GM12878 (cell line): ENCODE results near the gene HELZ. TPM values are rescaled to one million over a fixed set of nuclear protein-coding genes. Genes with fewer than 3 reads are reported as not detected.

Source experiments
- ATAC-seq: fragments of 200-7000 bp; cut with Tn5 transposase; 3 replicates; pipeline ENCODE4 v1.9.1; 2020; ENCODE audit warnings: mild to moderate bottlenecking, moderate library complexity
- BruUV-seq: library from RNA; stranded (reverse); fragments of 400-500 nt; replicated peaks from 2 replicates; lab custom pipeline; 2021; lab: Mats Ljungman, UMichigan
- CTCF ChIA-PET: fragments of 300-600 bp; sonication (Branson Sonifier 250); formaldehyde crosslinking; extraction: SDS; loops from one replicate; lab custom pipeline; 2021; ENCODE audit warnings: inconsistent platforms; lab: Yijun Ruan, JAX
- POLR2A ChIA-PET: fragments of 350-600 bp; formaldehyde crosslinking; extraction: SDS; loops from one replicate; lab custom pipeline; 2021; ENCODE audit warnings: inconsistent platforms; lab: Charles Lee
- RAD21 ChIA-PET: fragments of 300-600 bp; sonication (Branson Sonifier 250); formaldehyde crosslinking; loops from one replicate; lab custom pipeline; 2023; ENCODE audit warnings: antibody characterized with exemption; ENCODE audit not compliant: unreplicated experiment; lab: Charles Lee
- SMC1A ChIA-PET: fragments of 300-600 bp; sonication (Branson Sonifier 250); formaldehyde crosslinking; loops from one replicate; lab custom pipeline; 2023; ENCODE audit not compliant: unreplicated experiment, uncharacterized antibody; lab: Charles Lee
- DNase-seq: peaks from one replicate; pipeline ENCODE4 v3.0.0-alpha.2; 2011; ENCODE audit warnings: low read depth, low spot score
- FAIRE-seq: peaks from 3 replicates; lab custom pipeline; 2011; peaks lifted over from hg19 to GRCh38; lab: Jason Lieb, UNC
- H2AFZ ChIP-seq: 2 replicates; pipeline ENCODE4 v1.6.0; 2011; ENCODE audit warnings: low read depth, low read length, control low read depth; ENCODE audit not compliant: control insufficient read depth
- H3K27ac ChIP-seq: 2 replicates; pipeline ENCODE4 v1.5.1; 2011; ENCODE audit warnings: control low read depth; ENCODE audit not compliant: control insufficient read depth, insufficient read depth
- H3K27me3 ChIP-seq, 2 experiments: replicated peaks in 1 of 2; 2 replicates each; pipeline versions ENCODE4 v1.6.0 to v1.6.1; 2011; ENCODE audit warnings: low read length in 1 of 2; ENCODE audit not compliant: control insufficient read depth in 2 of 2, insufficient read depth in 2 of 2
- H3K36me3 ChIP-seq, 2 experiments: 2 replicates each; pipeline ENCODE4 v1.5.1; 2011; ENCODE audit warnings: low read length in 1 of 2; ENCODE audit not compliant: control insufficient read depth in 2 of 2, insufficient read depth in 2 of 2
- H3K4me1 ChIP-seq: 2 replicates; pipeline ENCODE4 v1.6.1; 2011; ENCODE audit warnings: mild to moderate bottlenecking, low read length, moderate library complexity, mixed read lengths; ENCODE audit not compliant: control insufficient read depth, insufficient read depth
- H3K4me2 ChIP-seq: 2 replicates; pipeline ENCODE4 v1.6.0; 2011; ENCODE audit warnings: control low read depth; ENCODE audit not compliant: control insufficient read depth, insufficient read depth
- H3K4me3 ChIP-seq: fragments of 200-600 bp; sonication (generic); 2 replicates; pipeline ENCODE4 v1.5.1; 2016
- H3K79me2 ChIP-seq: 2 replicates; pipeline ENCODE4 v1.6.0; 2011; ENCODE audit warnings: low read length; ENCODE audit not compliant: control insufficient read depth, insufficient read depth
- H3K9ac ChIP-seq: 2 replicates; pipeline ENCODE4 v1.8.0; 2011; ENCODE audit warnings: low read length, control low read depth, mixed read lengths; ENCODE audit not compliant: control insufficient read depth, insufficient read depth
- H3K9me3 ChIP-seq: replicated peaks from 3 replicates; pipeline ENCODE4 v1.5.1; 2011; ENCODE audit warnings: mild to moderate bottlenecking, low read length; ENCODE audit not compliant: control insufficient read depth, insufficient read depth
- H4K20me1 ChIP-seq: 2 replicates; pipeline ENCODE4 v1.6.0; 2011; ENCODE audit not compliant: control insufficient read depth, insufficient read depth
- BCL11A ChIP-seq: IDR thresholded peaks from 2 replicates; pipeline ENCODE4 v1.6.1; 2011; ENCODE audit warnings: low read depth, low read length
- CHD1 ChIP-seq: IDR thresholded peaks from 2 replicates; pipeline ENCODE4 v1.6.1; 2012; ENCODE audit warnings: low read depth, low read length, improper control_type of control experiment
- EED ChIP-seq: sonication (generic); IDR thresholded peaks from 2 replicates; pipeline ENCODE4 v1.6.1; 2016; ENCODE audit warnings: antibody characterized with exemption, low read depth
- IRF4 ChIP-seq: IDR thresholded peaks from 2 replicates; pipeline ENCODE4 v1.6.1; 2011; ENCODE audit warnings: low read depth, low read length
- JUND ChIP-seq: IDR thresholded peaks from 2 replicates; pipeline ENCODE4 v1.6.1; 2012; ENCODE audit warnings: low read depth, mild to moderate bottlenecking, low read length, improper control_type of control experiment, moderate library complexity
- NR2C1 ChIP-seq: fragments of 450-650 bp; IDR thresholded peaks from 2 replicates; pipeline ENCODE4 v1.6.1; 2017; ENCODE audit warnings: antibody characterized with exemption, mild to moderate bottlenecking, moderate library complexity
- NR2F1 ChIP-seq: fragments of 450-650 bp; conservative IDR thresholded peaks from 2 replicates; pipeline ENCODE4 v1.6.1; 2017; ENCODE audit warnings: mild to moderate bottlenecking
- RBBP5 ChIP-seq: fragments of 200-600 bp; sonication (generic); conservative IDR thresholded peaks from 2 replicates; pipeline ENCODE4 v1.6.1; 2016
- ZNF622 ChIP-seq: fragments of 450-650 bp; IDR thresholded peaks from 2 replicates; pipeline ENCODE4 v1.6.1; 2017; ENCODE audit warnings: mild to moderate bottlenecking, inconsistent platforms
- WGBS: methylation state at CpG from one replicate; pipeline ENCODE4 v1.1.6; 2016; ENCODE audit warnings: low lambda C conversion rate; ENCODE audit not compliant: insufficient replicate concordance, insufficient coverage; ENCODE audit errors: missing lambda C conversion rate; 5-methylcytosine and 5-hydroxymethylcytosine counted together
- in situ Hi-C: fragments of 300-500 bp; cut with MboI; formaldehyde crosslinking; loops from 9 replicates; pipeline ENCODE4 v1.14.3; 2018; ENCODE audit warnings: mixed read lengths
- intact Hi-C: fragments of 100-400 bp; cut with micrococcal nuclease; formaldehyde crosslinking; loops from one replicate; pipeline ENCODE4 v1.14.2; 2022; ENCODE audit not compliant: unreplicated experiment
- polyA plus RNA-seq, 11 experiments: library from polyadenylated mRNA; depleted of rRNA in 4 of 11; unstranded in 6 of 11; stranded (reverse) in 5 of 11; fragments of >200 nt; fragmentation: Nextera tagmentation in 4 of 11; fragmentation: Illumina TruSeq in 1 of 11; extraction: Ambion mirVana in 4 of 11; extraction: Trizol in 1 of 11; gene quantifications; 1 replicate in 1 of 11; 2 replicates in 10 of 11; pipeline versions ENCODE4 v1.2.1 to v1.2.3, GENCODE V29; 2011 to 2016; ENCODE audit warnings: inconsistent platforms in 2 of 11, missing spikeins in 2 of 11, low read depth in 1 of 11
- total RNA-seq, 4 experiments: library from RNA; depleted of rRNA in 3 of 4; stranded (reverse); fragments of >200 nt in 3 of 4; fragmentation: Illumina TruSeq in 1 of 4; extraction: Trizol in 1 of 4; gene quantifications; 2 replicates each; pipeline versions ENCODE4 v1.2.1 to v1.2.3, GENCODE V29; 2013 to 2021
- TF ChIP-seq, protein P1 (sequence below): fragments of 450-650 bp; formaldehyde crosslinking; IDR thresholded peaks from 2 replicates; pipeline ENCODE4 v1.4.0; 2020; ENCODE audit warnings: mild to moderate bottlenecking, moderate library complexity

Gene HELZ
- total and polyA plus RNA-seq, 10 of the 15 experiments (the other 5 are each of a cell fraction or from before 2014, with no cell fraction given): 1.5 to 36.8 (median 19.1) TPM

DNA sequence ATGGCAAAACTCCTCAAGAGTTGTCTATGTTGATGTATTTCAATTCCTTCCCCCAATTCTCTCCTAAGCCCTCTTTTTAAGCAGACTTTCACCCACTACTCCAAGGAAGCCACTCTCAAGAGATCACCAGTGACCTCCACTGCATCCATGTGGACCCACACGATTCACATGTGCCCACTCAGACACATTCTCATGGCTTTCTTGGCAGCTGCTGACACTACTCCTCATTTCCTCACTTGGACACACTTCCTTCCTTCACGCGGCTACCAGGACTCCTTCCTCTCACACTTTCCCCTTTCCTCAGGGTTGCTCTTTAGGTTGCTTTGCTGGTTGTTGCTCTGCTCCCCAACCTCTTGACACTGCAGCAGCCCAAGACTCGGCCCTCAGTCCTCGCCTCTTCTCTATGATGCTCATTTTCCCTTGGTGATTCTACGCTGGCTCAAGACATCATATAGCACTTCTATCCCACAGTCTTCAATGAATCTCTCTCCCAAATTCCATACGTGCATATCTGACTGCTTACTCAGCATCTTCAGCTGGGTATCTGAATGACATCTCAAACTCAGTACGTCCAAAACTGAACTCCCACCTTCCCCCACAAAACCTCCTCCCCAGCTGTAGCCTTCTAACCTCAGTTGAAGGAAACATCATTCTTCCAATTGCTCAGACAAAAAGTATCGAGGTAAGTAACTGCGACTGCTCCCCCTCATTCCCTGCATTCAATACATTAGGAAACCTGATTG lies 28.2 kb downstream of the HELZ start:
- POLR2A ChIA-PET: interaction anchor here (1.2 kb wide), 1 partner anchor 18 kb away, joined by 3 read pairs; no protein-coding TSS in a partner anchor
- Histone ChIP-seq H3K4me2 (no peak overlapping the region), H3K4me1 (no peaks in the 10 kb centered on the region), H4K20me1 (peaks cover 3% of the 10 kb centered on the region; the same call in 1 of the 2 replicates), H3K27ac (no peak overlapping the region), H3K79me2 (no peaks in the 10 kb centered on the region; the same call in 1 of the 2 replicates), H2AFZ (no peak overlapping the region), H3K27me3 (no peaks in the 10 kb centered on the region), H3K36me3 (peaks cover 8 to 16% of the 10 kb centered on the region in 2 experiments), H3K9me3 (no peaks in the 10 kb centered on the region), H3K4me3 (no peak overlapping the region), H3K9ac (no peak overlapping the region)
- WGBS: 96% methylated on average over 10 of the region's 10 CpGs
- RAD21 ChIA-PET: no interaction called here
- DNase-seq (no peak), ATAC-seq (no peak), FAIRE-seq (no peak)
- in situ Hi-C loops: no loop called here
- no TSS peak for BruUV-seq
- CTCF ChIA-PET: interaction anchor here (2.2 kb wide), 1 partner anchor 16 kb away, joined by 10 read pairs; no protein-coding TSS in a partner anchor
- intact Hi-C loops: no loop called here
- TF ChIP-seq ZNF622 (no peak), NR2F1 (no peak), BCL11A (no peak), CHD1 (no peak), NR2C1 (no peak), JUND (no peak), EED (no peak), RBBP5 (no peak), IRF4 (no peak)
- TF ChIP-seq, protein P1, sequence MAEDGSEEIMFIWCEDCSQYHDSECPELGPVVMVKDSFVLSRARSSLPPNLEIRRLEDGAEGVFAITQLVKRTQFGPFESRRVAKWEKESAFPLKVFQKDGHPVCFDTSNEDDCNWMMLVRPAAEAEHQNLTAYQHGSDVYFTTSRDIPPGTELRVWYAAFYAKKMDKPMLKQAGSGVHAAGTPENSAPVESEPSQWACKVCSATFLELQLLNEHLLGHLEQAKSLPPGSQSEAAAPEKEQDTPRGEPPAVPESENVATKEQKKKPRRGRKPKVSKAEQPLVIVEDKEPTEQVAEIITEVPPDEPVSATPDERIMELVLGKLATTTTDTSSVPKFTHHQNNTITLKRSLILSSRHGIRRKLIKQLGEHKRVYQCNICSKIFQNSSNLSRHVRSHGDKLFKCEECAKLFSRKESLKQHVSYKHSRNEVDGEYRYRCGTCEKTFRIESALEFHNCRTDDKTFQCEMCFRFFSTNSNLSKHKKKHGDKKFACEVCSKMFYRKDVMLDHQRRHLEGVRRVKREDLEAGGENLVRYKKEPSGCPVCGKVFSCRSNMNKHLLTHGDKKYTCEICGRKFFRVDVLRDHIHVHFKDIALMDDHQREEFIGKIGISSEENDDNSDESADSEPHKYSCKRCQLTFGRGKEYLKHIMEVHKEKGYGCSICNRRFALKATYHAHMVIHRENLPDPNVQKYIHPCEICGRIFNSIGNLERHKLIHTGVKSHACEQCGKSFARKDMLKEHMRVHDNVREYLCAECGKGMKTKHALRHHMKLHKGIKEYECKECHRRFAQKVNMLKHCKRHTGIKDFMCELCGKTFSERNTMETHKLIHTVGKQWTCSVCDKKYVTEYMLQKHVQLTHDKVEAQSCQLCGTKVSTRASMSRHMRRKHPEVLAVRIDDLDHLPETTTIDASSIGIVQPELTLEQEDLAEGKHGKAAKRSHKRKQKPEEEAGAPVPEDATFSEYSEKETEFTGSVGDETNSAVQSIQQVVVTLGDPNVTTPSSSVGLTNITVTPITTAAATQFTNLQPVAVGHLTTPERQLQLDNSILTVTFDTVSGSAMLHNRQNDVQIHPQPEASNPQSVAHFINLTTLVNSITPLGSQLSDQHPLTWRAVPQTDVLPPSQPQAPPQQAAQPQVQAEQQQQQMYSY (CRISPR knock-in tag): no peak
- SMC1A ChIA-PET: interaction anchor here (1.0 to 1.2 kb wide), 2 partner anchors 8 to 21 kb away, joined by 3 read pairs; no protein-coding TSS in a partner anchor
